Activated T-helper 17 cell treated with anti-CD3 and anti-CD28 coated beads, Interleukin-2, amount 50 U/mL, for 72 hours (primary cell): ENCODE results near the gene AP5Z1. TPM values are rescaled to one million over a fixed set of nuclear protein-coding genes. Genes with fewer than 3 reads are reported as not detected.

Experiments
- ATAC-seq: fragments of 150-1000 bp; cut with Tn5 transposase; replicated peaks from 2 replicates; pipeline ENCODE4 v1.10.0; 2021; ENCODE audit warnings: mild to moderate bottlenecking, moderate library complexity
- H3K27ac Mint-ChIP-seq: one replicate; pipeline ENCODE4 v1.8.0; 2022; ENCODE audit warnings: mixed read lengths
- H3K27me3 Mint-ChIP-seq: one replicate; pipeline ENCODE4 v1.8.0; 2022; ENCODE audit warnings: mixed read lengths
- H3K36me3 Mint-ChIP-seq: one replicate; pipeline ENCODE4 v1.8.0; 2022; ENCODE audit warnings: low read depth, mild to moderate bottlenecking, mixed read lengths
- H3K4me1 Mint-ChIP-seq: one replicate; pipeline ENCODE4 v1.8.0; 2022; ENCODE audit warnings: mixed read lengths
- H3K4me3 Mint-ChIP-seq: one replicate; pipeline ENCODE4 v1.8.0; 2022; ENCODE audit warnings: mild to moderate bottlenecking, mixed read lengths
- H3K9me3 Mint-ChIP-seq: one replicate; pipeline ENCODE4 v1.8.0; 2022; ENCODE audit warnings: mixed read lengths
- total RNA-seq, 2 donors: library from RNA; stranded (reverse); gene quantifications; one replicate each; pipeline ENCODE4 v1.2.3, GENCODE V29; 2022

The AP5Z1 gene
- total RNA-seq, 2 donors from 2014 or later = 38.7 to 51.9 TPM

DNA sequence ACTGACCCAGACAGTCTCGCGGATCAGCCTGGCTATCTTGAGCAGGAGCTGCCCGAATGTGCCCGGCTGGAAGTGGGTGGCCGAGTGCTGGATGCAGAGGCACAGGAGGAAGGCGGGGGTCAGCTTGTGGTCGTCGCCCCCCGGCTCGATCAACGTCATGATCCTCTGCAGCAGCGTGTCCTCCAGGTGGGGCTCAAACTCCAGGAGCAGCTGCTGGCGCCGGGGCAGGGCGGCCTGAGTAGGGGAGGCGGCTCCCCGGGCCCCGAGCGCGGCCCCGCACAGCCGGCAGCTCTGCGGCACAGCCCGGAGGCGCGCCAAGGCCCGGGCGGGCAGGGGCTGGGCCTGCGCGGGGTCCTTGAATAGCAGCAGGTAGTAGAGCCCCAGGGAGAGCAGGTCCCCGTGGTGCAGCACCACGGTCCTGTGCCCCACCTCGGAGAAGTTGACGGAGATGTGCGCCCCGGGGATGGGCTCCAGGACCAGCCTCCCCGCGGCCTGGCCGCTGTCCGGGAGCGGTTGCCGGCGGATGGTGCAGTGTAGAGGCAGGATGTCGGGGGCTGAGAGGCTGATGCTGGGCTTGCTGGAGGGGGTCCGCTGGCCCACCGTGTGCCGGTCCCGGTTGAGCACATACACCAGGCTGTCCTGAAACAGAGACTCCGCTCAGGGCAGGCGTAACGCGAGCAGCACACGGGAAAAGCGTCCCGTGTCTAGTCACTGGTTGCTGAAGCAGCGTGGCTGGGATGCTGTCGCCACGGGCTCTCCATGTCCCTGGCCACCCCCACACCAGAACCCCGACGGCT, 59.4 kb downstream of the AP5Z1 start:
- no peak overlapping the region for H3K27ac Mint-ChIP-seq
- H3K9me3 Mint-ChIP-seq = no peaks in the 10 kb centered on the region
- no peak for ATAC-seq
- H3K4me3 Mint-ChIP-seq = no peak overlapping the region
- H3K36me3 Mint-ChIP-seq = no peaks in the 10 kb centered on the region
- no peaks in the 10 kb centered on the region for H3K4me1 Mint-ChIP-seq
- H3K27me3 Mint-ChIP-seq = peaks cover 4% of the 10 kb centered on the region

DNA sequence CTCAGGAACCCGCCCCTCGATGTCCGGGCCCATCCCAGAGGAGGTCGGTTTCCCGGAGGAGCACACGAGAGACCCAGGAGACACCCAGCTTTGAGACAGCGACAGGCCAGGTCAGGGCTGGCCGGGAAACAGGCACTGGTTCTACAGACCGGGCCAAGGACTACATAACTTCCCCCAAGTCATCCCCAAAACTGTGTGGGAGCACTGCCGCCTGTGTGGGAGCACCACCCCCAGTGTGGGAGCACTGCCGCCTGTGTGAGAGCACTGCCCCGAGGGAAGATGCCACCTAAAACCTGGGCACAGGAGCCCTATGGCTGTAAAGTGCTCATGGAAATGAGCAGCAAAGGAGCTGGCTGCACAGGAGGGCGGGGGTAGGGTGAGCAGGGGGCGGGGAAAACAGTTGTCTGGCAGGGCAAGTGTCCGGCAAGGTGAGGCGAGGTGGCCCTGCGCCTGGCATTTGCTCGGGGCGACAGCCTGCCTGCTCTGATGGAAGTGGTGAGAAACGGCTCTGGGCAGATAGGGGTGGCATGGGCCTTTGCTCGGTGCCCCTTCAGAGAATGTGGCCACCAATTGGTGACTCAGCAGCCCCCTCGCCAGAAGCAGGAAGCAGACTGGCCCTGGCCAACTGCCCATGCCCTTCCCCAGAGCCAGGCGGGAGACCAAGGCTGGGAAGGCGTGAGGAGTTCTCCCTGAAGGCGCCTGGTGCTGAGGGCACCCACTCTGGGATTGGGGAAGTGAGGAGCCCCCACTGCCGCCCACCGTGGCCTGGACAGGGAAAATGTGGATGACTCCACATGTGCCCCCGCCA, 60.2 kb downstream of the AP5Z1 start:
- no peak overlapping the region for H3K4me3 Mint-ChIP-seq
- H3K27ac Mint-ChIP-seq = no peak overlapping the region

DNA sequence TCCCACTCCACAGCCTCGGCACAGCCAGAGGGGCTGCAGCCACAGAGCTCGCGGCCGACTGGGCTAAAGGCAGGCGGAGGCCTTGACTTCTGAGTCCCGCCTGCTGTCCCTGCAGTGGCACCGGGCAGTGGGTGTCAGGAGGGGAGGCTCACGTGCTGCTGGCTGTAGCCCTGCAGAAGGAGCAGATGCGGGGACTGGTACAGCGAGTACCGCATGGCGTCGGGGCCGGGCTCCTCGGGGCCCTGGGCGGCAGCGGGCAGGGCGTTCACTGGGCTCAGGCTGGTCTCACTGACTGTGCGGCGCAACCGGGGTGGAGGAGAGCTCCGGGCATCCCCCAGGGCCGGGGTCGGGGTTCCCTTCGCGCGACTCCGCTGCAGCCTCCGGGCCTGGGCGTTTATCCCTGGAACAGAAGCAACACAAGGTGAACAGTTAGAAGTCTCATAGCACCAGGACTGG, 60.8 kb downstream of the AP5Z1 start:
- no peak for ATAC-seq
- Mint-ChIP-seq H3K9me3 (no peaks in the 10 kb centered on the region), H3K27me3 (peaks cover 4% of the 10 kb centered on the region), H3K4me3 (no peak overlapping the region), H3K36me3 (no peaks in the 10 kb centered on the region), H3K27ac (no peak overlapping the region), H3K4me1 (no peaks in the 10 kb centered on the region)

More for the DNA sequence above, 60.2 kb downstream of the AP5Z1 start:
- Mint-ChIP-seq H3K4me1 (no peaks in the 10 kb centered on the region), H3K27me3 (peaks cover 4% of the 10 kb centered on the region), H3K9me3 (no peaks in the 10 kb centered on the region), H3K36me3 (no peaks in the 10 kb centered on the region)
- no peak for ATAC-seq

DNA sequence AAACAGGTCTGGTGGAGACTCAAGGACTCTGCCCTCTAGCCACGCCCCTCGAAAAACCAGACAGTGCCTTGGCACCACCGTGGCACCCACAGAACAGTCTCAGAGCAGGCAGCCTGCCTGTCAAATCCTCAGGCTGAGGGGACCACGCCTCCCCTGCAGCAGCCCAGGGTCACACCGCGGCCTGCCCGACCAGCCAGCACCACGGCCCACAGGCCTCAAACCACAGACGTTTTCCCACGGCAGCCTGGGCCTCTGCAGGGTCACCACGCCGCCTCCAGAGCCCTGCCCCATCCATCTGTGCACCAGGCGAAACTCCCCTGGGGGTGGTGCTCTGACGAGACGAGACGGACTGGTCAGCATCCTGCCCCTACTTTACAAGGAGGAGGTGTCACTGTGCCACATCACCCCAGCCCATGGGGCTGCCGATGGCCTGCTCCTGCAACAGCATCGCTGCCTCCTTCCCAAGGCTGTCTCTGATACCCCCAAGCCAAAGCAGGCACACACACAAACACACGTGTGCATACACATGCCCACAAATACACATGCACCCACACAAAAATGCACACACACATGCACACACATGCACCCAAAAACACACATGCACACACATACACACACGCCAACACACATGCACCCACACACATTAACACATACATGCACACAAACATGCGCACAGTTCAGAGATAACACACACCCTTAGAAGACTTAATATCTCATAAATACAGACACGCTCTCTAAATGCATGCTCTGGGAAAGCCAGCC, 61.8 kb downstream of the AP5Z1 start:
- Mint-ChIP-seq H3K36me3 (no peaks in the 10 kb centered on the region), H3K27ac (no peak overlapping the region), H3K9me3 (no peaks in the 10 kb centered on the region), H3K4me1 (no peaks in the 10 kb centered on the region), H3K4me3 (no peak overlapping the region), H3K27me3 (peaks cover 4% of the 10 kb centered on the region)
- no peak for ATAC-seq

DNA sequence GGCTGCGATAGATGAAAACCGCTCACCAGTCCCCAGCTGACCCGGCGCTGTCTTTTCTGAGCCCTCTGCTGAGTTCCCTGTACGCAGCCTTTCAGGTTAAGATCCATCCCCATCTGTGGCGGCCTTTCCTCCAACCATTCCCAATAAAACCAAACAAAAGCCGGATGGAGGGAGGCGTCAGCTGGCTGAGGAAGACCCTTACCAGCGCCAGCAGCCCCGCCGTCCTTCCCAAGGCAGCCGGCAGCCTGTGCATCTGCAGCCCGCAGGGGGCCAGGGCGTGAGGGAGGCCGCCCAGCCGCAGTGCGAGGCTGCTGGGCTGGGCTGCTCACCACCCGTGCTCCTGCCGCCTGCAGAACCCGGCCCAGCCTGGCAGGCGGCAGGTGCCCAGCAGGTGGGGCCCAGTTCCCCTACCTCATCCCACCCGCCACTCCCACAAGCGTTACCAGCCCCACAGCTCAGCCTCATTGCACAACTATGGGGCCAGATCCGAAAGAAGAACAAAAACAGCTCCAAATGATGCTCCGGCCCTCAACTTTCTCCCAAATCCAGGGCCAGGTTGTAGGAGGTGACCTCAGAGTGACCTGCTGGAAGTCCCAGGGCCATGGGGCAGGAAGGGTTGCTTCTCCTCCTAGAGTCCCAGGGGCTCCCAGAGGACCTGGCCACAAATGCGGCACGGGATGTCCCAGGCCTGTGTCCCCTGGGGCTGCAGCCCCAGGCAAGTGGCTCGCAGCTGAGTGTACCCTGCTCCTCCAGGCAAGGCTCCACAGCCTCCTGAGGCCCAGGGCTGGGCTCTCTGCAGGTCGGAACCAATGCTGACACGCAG, 62.6 kb downstream of the AP5Z1 start:
- H3K27me3 Mint-ChIP-seq = peaks cover 4% of the 10 kb centered on the region
- H3K4me1 Mint-ChIP-seq = no peaks in the 10 kb centered on the region
- H3K4me3 Mint-ChIP-seq = no peak overlapping the region
- H3K27ac Mint-ChIP-seq = no peak overlapping the region
- H3K36me3 Mint-ChIP-seq = no peaks in the 10 kb centered on the region
- ATAC-seq = no peak
- no peaks in the 10 kb centered on the region for H3K9me3 Mint-ChIP-seq

DNA sequence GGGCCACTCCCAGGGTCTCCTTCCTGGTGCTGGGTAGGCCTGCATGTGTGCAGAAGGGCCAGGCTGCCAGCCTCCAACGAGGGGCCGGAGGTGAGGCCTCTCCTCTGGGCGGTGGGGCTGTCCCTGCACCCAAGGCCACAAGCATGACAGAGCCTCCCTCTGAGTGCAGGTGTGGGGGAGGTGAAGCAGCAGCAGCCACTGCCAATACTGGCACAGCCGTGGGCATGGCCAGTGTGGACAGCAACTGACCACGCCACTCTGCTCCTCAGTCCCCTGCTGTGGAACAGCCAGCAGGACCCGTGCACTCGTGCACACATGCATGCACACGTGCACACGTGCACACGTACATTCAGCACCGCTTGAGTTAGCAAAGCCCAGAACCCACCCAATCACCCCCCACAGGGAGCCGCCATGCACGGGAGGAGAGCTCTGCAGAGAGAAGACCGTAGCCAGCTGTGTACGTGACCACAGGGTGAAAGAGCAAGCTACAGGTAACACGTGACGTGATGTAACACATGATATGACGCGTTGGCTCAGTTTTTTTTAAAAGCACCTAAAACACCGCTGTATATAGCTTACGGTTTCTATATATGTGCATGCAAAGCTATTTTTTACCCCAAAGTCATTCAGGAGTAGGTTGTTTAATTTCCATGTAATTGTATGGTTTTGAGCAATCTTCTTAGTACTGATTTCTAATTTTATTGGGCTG, 63.4 kb downstream of the AP5Z1 start:
- H3K27me3 Mint-ChIP-seq = peaks cover 4% of the 10 kb centered on the region
- H3K36me3 Mint-ChIP-seq = no peaks in the 10 kb centered on the region
- ATAC-seq = no peak

DNA sequence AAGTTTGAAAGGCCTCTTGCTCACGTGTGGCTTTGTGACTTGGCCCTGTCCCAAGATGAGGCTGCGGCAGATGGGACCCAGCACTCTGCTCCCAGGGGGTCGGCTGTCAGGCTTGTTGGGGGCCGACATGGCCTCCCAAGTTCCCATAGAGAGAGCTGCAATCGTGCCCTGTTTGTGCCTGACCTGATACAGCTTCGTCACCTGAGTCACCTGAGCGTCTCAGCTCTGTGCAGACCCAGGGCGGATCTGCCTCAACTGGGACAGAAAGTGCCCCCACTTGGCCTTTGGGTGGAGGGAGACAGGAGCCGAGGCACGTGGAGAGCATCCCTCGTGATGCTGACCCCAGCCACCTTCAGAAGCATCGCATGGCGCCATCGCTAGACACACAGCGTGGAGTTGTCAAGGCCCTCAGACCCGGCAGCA, 64.7 kb downstream of the AP5Z1 start:
- no peaks in the 10 kb centered on the region for H3K4me1 Mint-ChIP-seq
- ATAC-seq = no peak
- H3K27ac Mint-ChIP-seq = no peak overlapping the region
- peaks cover 5% of the 10 kb centered on the region for H3K27me3 Mint-ChIP-seq
- no peak overlapping the region for H3K4me3 Mint-ChIP-seq
- H3K36me3 Mint-ChIP-seq = no peaks in the 10 kb centered on the region
- no peaks in the 10 kb centered on the region for H3K9me3 Mint-ChIP-seq

More for the DNA sequence above, 63.4 kb downstream of the AP5Z1 start:
- no peaks in the 10 kb centered on the region for H3K4me1 Mint-ChIP-seq
- no peaks in the 10 kb centered on the region for H3K9me3 Mint-ChIP-seq
- H3K4me3 Mint-ChIP-seq = no peak overlapping the region
- H3K27ac Mint-ChIP-seq = no peak overlapping the region

Other genes starting within 250 kb of the AP5Z1 start
- 10 to 100 TPM; 32.3 to 32.5 TPM for gene FOXK1, start 93.3 kb upstream of the AP5Z1 start, total RNA-seq
- gene PAPOLB, start 86.4 kb downstream of the AP5Z1 start, total RNA-seq = not detected
- gene RADIL, start 108.1 kb downstream of the AP5Z1 start, total RNA-seq = under 1 TPM; 0.08 to 0.56 TPM
- not detected for gene MMD2, start 183.6 kb downstream of the AP5Z1 start, total RNA-seq